ENCODE data around the gene FBXL4.
A peak's percentile ranks its signal among the peaks of the same experiment; 100 is the strongest.

The FBXL4 gene

DNA sequence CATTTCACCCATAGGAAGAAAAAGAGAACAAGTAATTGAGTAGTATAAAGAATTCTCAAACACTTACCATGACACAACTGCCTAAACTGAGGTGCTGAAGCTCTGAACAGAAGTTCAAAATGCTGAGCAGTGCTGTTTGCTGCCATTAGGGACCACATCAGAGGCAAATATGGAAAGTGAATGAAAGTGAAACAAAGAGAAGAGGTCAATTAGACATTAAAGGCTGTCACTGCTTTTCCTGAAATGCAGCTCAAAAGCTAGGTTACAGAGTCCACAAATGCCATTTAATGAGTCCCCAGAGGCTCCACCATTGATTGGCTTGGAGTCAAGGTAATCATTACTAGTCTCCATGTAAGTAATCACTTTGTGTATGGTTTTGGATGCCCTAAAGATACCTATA, 67.3 kb downstream of the FBXL4 start:
- no peak for DNase-seq (ENCODE audit: low read depth in 2 of 2)

DNA sequence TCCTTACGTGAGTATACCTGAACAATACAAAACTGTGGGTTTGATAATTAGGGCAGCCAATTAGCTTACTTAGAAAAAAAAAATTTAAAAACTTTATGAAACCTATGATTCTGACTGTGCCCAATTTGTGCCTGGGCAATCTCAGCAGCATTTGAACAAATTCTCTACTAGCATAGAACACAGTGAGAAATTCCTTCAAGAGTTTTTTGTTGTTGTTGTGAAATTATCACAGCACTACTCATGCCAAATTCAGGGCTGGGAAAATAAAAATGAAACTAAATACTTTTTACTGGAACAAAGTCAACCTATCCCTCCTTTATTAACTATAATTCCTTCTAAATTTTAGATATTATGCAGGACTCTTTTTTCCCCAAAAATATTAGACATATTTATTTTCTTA, 70.5 kb downstream of the FBXL4 start:
- no peak for DNase-seq (ENCODE audit: low read depth in 2 of 2)

DNA sequence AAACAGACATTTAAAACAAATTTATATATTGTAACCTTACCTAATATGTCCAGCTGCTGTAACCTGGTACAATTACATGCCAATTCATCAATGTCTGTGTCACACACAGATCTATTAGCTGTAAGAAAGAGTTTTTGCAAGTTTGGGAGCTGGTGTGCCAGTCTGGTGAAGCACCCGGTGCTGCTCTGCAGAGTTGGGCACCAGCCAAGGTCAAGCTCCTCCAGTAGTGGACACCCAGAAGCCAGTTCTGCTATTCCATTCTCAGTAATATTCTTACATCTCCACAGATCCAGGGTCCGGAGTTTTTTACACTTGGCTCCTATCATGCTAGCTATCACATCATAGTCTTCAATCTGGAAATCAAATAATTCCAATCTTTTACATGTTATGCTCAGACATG, 72.4 kb downstream of the FBXL4 start:
- DNase-seq (ENCODE audit: low read depth in 2 of 2) = no peak

DNA sequence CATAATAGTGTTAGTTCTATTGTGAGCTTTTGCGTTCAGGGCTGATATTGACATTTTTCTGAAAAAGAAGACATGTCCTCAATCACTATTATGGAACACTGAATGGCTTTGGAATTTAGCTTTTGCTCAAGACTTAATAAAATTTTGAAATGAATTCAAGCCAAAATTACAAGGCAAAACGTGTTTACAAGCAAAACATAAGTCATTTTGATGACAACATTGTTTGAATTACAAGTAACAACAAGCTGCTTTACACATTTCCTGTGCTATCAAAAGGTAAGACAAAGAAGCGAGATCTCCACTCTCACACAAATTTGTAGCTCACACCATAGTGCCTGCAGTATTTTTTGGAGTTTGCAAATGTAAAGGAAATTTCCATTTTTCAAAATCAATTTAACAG, 75.9 kb downstream of the FBXL4 start:
- DNase-seq (ENCODE audit: low read depth in 2 of 2) = no peak

DNA sequence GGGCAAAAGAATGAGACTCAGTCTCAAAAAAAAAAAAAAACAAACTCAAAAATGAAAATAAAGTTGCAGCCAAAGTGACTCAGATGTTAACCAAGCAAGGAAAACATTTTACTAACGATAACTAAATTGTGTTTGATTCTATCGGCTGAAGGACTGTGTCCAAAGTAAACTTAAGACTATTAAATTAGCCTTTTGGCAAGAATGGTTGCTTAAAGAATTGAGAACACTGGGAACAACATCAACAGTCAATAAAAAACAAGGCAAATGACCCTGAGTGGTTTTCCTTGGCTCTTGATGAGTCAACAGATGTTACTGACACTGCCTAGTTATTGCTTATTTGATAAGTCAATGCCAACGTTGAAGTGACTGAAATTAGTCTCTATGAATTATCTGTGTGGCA, 76.7 kb downstream of the FBXL4 start:
- no peak for DNase-seq (ENCODE audit: low read depth in 2 of 2)

DNA sequence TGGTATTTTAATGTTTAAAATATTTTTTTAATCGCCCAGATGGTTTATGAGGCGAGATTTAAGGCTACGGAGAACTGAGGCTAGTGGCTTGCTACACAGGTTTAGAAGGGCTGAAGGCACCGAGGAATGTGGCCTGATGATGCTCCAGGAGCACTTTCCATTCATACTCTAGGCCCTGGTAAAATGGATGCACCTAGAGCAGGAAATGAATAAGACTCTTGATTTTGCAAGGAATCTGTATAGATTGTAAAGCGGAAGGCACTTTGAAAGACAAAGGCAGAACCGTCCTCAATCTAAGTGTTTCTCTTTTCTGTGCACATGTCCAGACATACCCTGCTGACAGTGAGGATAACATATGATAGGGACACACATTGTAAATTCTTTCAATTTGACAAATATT, 83.2 kb downstream of the FBXL4 start:
- no peak for DNase-seq (ENCODE audit: low read depth in 2 of 2)

DNA sequence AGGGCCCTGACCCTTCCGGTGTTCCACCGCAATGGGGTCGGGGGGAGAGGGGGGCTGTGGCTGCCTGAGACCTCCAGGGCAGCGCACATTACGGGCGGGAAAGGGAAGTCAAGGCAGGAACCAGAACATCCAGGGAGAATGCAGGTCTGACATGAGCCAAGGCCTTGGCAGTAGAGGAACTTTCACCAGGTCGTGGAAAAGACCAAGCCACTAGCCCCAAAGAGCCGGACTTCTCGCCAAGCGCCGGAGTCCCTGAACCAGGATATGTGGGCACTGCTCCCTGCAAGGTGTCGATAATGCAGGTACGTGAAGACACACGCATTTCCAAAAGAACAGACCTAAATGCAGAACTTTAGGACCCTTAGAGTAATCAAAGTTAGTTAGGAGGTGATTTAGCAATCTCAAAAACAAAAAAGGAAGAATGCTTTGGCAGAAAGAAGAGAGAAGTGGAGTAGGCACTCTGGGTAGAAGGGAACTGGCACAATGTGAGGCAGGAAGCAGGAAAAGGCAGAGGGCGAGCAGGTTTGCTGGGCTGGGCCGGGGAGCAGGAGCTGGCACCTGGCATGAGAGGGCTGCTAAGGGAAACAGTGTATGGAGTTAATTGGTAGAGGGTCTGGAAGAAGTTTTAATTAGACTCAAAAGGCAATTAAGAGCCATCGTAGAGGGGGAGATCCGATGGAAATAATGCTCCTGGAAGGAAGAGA, 99.1 kb downstream of the FBXL4 start:
- no peak for DNase-seq (ENCODE audit: low read depth in 2 of 2)

DNA sequence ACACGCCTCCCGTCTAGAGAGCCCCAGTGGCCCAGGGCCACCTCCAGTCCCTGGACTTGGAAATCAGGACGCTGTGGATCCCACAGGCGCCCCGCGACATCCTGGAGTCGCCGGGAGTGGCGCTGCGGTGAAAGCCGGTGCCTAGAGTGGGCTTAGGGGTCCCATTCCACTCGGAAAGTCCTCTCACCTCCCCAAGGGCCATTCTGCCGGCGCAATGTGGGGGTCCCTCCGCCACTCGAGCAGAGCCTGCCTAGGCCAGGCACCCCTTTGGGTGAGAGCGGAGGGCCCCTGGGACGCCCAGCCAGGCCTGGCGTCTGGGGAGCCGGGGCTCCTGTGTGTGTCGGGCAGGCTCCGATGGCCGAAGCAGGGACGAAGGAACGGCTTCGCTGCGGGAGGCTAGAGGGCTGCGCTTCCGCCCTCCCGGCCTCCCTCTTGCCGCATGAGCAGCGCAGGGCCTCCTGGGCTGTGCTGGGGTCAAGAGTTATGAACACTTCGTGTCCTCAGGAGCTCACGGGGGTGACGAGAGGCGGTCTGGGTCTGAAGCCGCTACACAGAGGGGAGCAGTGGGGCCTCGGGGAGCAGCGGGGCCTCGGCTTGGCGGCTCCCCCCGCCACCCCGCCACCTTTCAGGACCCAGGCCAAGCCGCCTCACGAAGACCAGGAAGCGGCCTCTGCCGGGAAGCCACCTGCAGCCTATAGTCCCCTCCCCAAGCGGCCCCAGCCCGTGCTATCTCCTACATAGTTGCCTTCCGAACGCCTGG, 99.8 kb downstream of the FBXL4 start:
- DNase-seq (ENCODE audit: low read depth in 2 of 2) = no peak

- DNase-seq (ENCODE audit: low read depth in 2 of 2) = no peak
Observed at GRCh38 chr6:98847416-98847778, 100.3 kb downstream of the FBXL4 start.

- no peak for DNase-seq (ENCODE audit: low read depth in 2 of 2)
Observed at GRCh38 chr6:98846021-98846380, 101.7 kb downstream of the FBXL4 start.

- DNase-seq (ENCODE audit: low read depth in 2 of 2) = peak; percentile 21 to 58
Observed at GRCh38 chr6:98845211-98846020, 102.3 kb downstream of the FBXL4 start.

- no peak for DNase-seq (ENCODE audit: low read depth in 2 of 2)
Observed at GRCh38 chr6:98844244-98845210, 103.2 kb downstream of the FBXL4 start.

DNA sequence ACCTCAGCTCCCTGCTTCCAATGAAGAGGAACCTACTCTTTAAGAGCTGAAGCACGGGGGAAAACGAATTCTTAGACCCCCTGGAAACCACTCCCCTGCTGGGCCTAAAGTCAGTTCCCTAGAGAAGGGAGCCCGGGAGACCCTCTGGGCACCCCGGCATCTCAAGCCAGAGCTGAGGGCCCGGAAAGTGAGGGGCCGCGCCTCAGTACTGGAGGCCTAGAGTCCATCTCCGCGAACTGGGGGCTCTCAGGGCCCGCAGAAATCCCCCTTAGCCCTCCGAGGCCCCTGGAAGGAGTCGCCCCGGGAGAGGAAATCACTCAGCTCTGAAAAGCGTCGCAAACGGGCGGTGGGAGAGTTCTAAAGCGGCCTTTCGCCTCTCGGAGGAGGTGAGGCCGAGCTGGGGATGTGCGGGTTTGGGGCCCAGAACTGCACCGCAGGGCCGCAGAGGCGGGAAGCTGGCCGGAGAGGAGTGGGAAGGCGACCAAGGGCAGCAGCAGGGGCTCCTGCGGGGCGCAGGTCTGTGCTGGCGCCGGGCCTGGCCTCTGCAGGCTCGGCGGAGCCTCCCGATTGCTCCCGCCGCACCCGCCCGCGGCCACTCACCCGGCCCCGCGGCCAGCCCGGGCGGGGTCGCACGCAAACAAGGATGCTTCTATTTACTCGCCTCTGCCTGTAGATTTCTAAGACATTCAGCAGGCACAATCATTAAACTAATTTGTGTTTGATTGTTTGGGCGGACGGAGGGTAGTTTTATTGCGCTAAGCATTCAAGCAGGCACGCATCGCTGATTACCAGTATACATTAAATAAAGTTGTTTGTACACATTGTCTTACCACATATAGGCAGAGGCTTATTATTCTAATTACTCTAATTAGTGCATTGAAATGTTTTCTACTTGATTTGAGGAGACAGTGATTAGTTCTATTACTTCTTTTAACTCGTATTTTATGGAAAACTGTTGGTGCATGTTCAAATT, 104.2 kb downstream of the FBXL4 start:
- DNase-seq (ENCODE audit: low read depth in 2 of 2) = no peak

- DNase-seq (ENCODE audit: low read depth in 2 of 2) = no peak
Observed at GRCh38 chr6:98842342-98843180, 105.2 kb downstream of the FBXL4 start.

GRCh38 chr6:98841621-98842341, 106.0 kb downstream of the FBXL4 start:
- no peak for DNase-seq (ENCODE audit: low read depth in 2 of 2)

DNA sequence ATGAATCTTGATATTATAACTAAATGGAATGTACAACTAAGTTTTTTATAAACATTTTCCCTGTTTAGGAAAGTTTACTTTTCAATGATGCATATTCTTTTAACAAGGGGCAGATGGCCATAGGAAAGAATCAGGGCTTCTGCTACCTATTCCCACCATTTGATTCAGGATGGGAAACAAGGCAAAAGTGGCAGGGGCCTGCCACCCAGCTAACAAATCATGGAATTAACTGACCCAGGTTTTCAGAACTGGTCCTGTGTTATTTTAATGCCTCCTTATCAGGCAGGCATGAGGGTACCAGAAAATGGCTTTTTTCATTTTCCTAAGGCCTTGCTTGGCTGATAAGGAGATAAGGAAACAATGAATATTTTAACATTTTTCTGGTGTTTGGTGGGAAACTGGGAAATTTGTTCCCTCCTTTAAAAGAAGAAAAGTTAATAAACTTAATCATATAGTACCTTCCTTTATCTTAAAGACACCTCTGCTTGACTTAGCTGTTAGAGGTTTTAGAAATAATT, 106.7 kb downstream of the FBXL4 start:
- no peak for DNase-seq (ENCODE audit: low read depth in 2 of 2)

DNA sequence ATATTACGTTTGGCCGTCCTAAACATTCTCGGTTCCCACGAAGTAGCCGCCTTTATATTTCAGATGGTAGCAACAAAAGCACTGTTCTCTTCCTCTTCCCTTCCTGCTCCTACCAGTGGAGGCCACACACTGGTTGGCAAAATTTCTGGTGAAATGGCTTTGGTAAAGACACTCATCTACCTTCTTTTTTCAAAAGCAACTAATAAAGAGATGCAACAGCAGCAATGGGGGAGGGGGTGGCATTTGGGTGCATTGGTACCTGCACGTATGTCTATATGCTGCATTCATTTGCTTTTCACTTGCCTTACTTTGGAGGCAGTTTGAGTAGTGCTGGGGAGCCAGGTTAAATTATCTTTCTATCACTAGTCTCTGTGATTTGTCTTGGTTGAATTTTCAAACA, 107.4 kb downstream of the FBXL4 start:
- no peak for DNase-seq (ENCODE audit: low read depth in 2 of 2)

DNA sequence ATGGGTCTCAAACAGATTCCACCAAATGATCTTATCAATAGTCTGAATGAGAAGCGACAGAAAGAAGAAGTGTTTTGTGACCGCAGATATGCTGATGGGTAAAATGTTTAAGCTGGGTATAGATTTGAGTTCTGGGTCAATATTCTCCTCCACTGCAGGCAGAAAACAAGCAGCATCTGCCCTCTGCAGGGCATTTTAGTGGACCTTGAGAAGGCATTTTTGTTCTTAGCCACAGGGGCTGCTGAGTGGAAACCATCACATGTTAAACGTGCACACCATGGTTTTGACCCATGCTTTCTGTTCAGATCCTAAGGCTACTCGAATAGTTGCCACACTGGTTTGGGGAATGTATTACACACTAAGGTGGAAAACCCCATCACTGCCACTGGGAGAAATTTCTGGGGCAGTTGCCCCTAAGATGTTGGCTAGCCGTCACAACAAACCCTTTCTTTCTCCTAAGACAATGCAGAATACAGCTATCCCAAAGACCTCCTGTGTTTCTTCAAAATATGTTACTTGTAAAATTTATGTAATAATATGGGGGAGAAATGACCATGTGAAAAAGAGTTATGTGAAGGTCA, 107.9 kb downstream of the FBXL4 start:
- DNase-seq (ENCODE audit: low read depth in 2 of 2) = no peak
